ENCODE measurements around the gene CCDC8. TPM values are rescaled to one million over a fixed set of nuclear protein-coding genes. Genes with fewer than 3 reads are reported as not detected.

The CCDC8 gene
- total and polyA plus RNA-seq, 8 donors = 0.29 to 22.9 (median 2.6) TPM; not detected in 2

- intact Hi-C loops (cut with DNase I; ENCODE audit: low total_unique reads) = loop anchor here (5.0 kb wide), 1 partner anchor 93 kb away; no protein-coding TSS in a partner anchor
- Histone ChIP-seq H3K9me3 (no peaks in the 10 kb centered on the region), H3K4me3 (no peak overlapping the region), H3K36me3 (peaks cover 23 to 44% (median 38%) of the 10 kb centered on the region in 4 donors), H3K27ac (no peak overlapping the region), H3K4me1 (peaks cover 7 to 25% (median 12%) of the 10 kb centered on the region in 4 donors), H3K27me3 (peaks cover 0 to 8% (median 0%) of the 10 kb centered on the region in 3 donors)
- 72 to 83% (median 79%) methylated on average over 5 of the region's 5 CpGs for WGBS, 5 donors
- TF ChIP-seq EP300 (IDR thresholded peaks at IDR 0.05) (no peak), CTCF (IDR thresholded peaks at IDR 0.05) (no peak), POLR2AphosphoS5 (IDR thresholded peaks at IDR 0.05) (no peak), POLR2A (IDR thresholded peaks at IDR 0.05) (no peak)
- DNase-seq = no peak
Observed at GRCh38 chr19:46394402-46394797, 19.0 kb downstream of the CCDC8 start.

- intact Hi-C loops (cut with DNase I; ENCODE audit: low total_unique reads) = loop anchor here (5.0 kb wide), 1 partner anchor 94 kb away; no protein-coding TSS in a partner anchor
Observed at GRCh38 chr19:46393456-46394401, 19.6 kb downstream of the CCDC8 start.

GRCh38 chr19:46392837-46393236 lies 20.5 kb downstream of the CCDC8 start:
- Histone ChIP-seq H3K4me3 (no peak overlapping the region), H3K27ac (peak overlapping the region in 1 of 5 donors; percentile 11), H3K36me3 (peaks cover 35 to 59% (median 54%) of the 10 kb centered on the region in 4 donors), H3K9me3 (no peaks in the 10 kb centered on the region), H3K4me1 (peaks cover 7 to 25% (median 12%) of the 10 kb centered on the region in 4 donors), H3K27me3 (peaks cover 0 to 2% (median 0%) of the 10 kb centered on the region in 3 donors)
- no peak for DNase-seq
- TF ChIP-seq EP300 (IDR thresholded peaks at IDR 0.05) (no peak), CTCF (IDR thresholded peaks at IDR 0.05) (no peak), POLR2AphosphoS5 (IDR thresholded peaks at IDR 0.05) (no peak), POLR2A (IDR thresholded peaks at IDR 0.05) (no peak)
- intact Hi-C loops (cut with DNase I; ENCODE audit: low total_unique reads) = loop anchor here (5.0 kb wide), 1 partner anchor 94 kb away; no protein-coding TSS in a partner anchor
- 33 to 51% (median 41%) methylated on average over 4 of the region's 4 CpGs for WGBS, 5 donors

More at GRCh38 chr19:46393456-46394401, 19.6 kb downstream of the CCDC8 start:
- Histone ChIP-seq H3K27ac (no peak overlapping the region), H3K36me3 (peaks cover 26 to 50% (median 45%) of the 10 kb centered on the region in 4 donors), H3K4me1 (peaks cover 7 to 25% (median 12%) of the 10 kb centered on the region in 4 donors), H3K4me3 (no peak overlapping the region), H3K27me3 (peaks cover 0 to 8% (median 0%) of the 10 kb centered on the region in 3 donors), H3K9me3 (no peaks in the 10 kb centered on the region)
- no peak for TF ChIP-seq EP300 (IDR thresholded peaks at IDR 0.05)
- no peak for TF ChIP-seq POLR2A (IDR thresholded peaks at IDR 0.05)
- TF ChIP-seq POLR2AphosphoS5 (IDR thresholded peaks at IDR 0.05) = no peak
- no peak for TF ChIP-seq CTCF (IDR thresholded peaks at IDR 0.05)
- 70 to 77% (median 73%) methylated on average over 19 to 21 of the region's 21 CpGs for WGBS, 5 donors
- no peak for DNase-seq

GRCh38 chr19:46392252-46392801 lies 21.0 kb downstream of the CCDC8 start:
- TF ChIP-seq EP300 (IDR thresholded peaks at IDR 0.05) (no peak), POLR2AphosphoS5 (IDR thresholded peaks at IDR 0.05) (no peak), CTCF (IDR thresholded peaks at IDR 0.05) (no peak), POLR2A (IDR thresholded peaks at IDR 0.05) (no peak)
- DNase-seq = peak in 1 of 2 donors; percentile 64

More at GRCh38 chr19:46392252-46392801, 21.0 kb downstream of the CCDC8 start:
- intact Hi-C loops (cut with DNase I; ENCODE audit: low total_unique reads) = loop anchor here (5.0 kb wide), 1 partner anchor 95 kb away; no protein-coding TSS in a partner anchor
- Histone ChIP-seq H3K27ac (peak overlapping the region in 2 of 5 donors; percentile 11 to 25), H3K4me3 (no peak overlapping the region), H3K9me3 (no peaks in the 10 kb centered on the region), H3K4me1 (peaks cover 7 to 25% (median 12%) of the 10 kb centered on the region in 4 donors), H3K27me3 (no peaks in the 10 kb centered on the region), H3K36me3 (peaks cover 40 to 64% (median 59%) of the 10 kb centered on the region in 4 donors)
- WGBS, 5 donors = 46 to 68% (median 62%) methylated on average over 21 of the region's 21 CpGs
